Measurements from ENCODE around the gene KLF7.

The KLF7 gene

GRCh38 chr2:207150284-207150683 is 15.5 kb downstream of the KLF7 start:
- DNase-seq = no peak

- no peak for DNase-seq
These were observed 16.2 kb downstream of the KLF7 start for GRCh38 chr2:207149249-207150213.

GRCh38 chr2:207148020-207148419 is 17.7 kb downstream of the KLF7 start:
- DNase-seq = no peak

- no peak for DNase-seq
These were observed 21.5 kb downstream of the KLF7 start for GRCh38 chr2:207144173-207144785.

GRCh38 chr2:207143215-207144172 is 22.3 kb downstream of the KLF7 start:
- DNase-seq = peak in 39 of 56 donors; percentile 21 to 75 (median 39)

GRCh38 chr2:207142461-207142860 is 23.3 kb downstream of the KLF7 start:
- peak in 3 of 56 donors; percentile 16 to 23 (median 21) for DNase-seq

GRCh38 chr2:207141386-207141785 is 24.4 kb downstream of the KLF7 start:
- DNase-seq = no peak

- DNase-seq = no peak
These were observed 25.5 kb downstream of the KLF7 start for GRCh38 chr2:207140265-207140664.

- DNase-seq = no peak
These were observed 26.2 kb downstream of the KLF7 start for GRCh38 chr2:207139552-207139951.

- DNase-seq = peak in 9 of 56 donors; percentile 10 to 52 (median 34)
These were observed 27.0 kb downstream of the KLF7 start for GRCh38 chr2:207138627-207139297.

- no peak for DNase-seq
These were observed 28.0 kb downstream of the KLF7 start for GRCh38 chr2:207137596-207138337.

- no peak for DNase-seq
These were observed 28.9 kb downstream of the KLF7 start for GRCh38 chr2:207136874-207137273.

GRCh38 chr2:207135801-207136457 is 29.8 kb downstream of the KLF7 start:
- peak in 1 of 56 donors; percentile 32 for DNase-seq

- no peak for DNase-seq
These were observed 30.4 kb downstream of the KLF7 start for GRCh38 chr2:207135340-207135739.

GRCh38 chr2:207133820-207134519 is 31.8 kb downstream of the KLF7 start:
- peak in 2 of 56 donors; percentile 34 to 44 for DNase-seq

GRCh38 chr2:207133458-207133819 is 32.3 kb downstream of the KLF7 start:
- no peak for DNase-seq

GRCh38 chr2:207132019-207132418 is 33.7 kb downstream of the KLF7 start:
- DNase-seq = no peak

- DNase-seq = no peak
These were observed 34.2 kb downstream of the KLF7 start for GRCh38 chr2:207131594-207131993.
